Uterus (tissue), 2 donors: Measurements from ENCODE around the gene BRCC3.

Source experiments
- POLR2A ChIP-seq, 2 donors: fragments of 450-650 bp; IDR thresholded peaks; one replicate each; pipeline ENCODE4 v1.6.1; 2016; ENCODE audit warnings: antibody characterized with exemption in 2 of 2, mild to moderate bottlenecking in 1 of 2, moderate library complexity in 1 of 2
- TF ChIP-seq, protein P1 (sequence below), 4 experiments: fragments of 200-600 bp in 2 of 4; fragments of 450-650 bp in 2 of 4; sonication (generic) in 2 of 4; IDR thresholded peaks; one replicate each; pipeline ENCODE4 v1.5.1; 2016 to 2019; ENCODE audit warnings: antibody characterized with exemption in 4 of 4, mild to moderate bottlenecking in 2 of 4, moderate library complexity in 1 of 4

- TF ChIP-seq, protein P1, sequence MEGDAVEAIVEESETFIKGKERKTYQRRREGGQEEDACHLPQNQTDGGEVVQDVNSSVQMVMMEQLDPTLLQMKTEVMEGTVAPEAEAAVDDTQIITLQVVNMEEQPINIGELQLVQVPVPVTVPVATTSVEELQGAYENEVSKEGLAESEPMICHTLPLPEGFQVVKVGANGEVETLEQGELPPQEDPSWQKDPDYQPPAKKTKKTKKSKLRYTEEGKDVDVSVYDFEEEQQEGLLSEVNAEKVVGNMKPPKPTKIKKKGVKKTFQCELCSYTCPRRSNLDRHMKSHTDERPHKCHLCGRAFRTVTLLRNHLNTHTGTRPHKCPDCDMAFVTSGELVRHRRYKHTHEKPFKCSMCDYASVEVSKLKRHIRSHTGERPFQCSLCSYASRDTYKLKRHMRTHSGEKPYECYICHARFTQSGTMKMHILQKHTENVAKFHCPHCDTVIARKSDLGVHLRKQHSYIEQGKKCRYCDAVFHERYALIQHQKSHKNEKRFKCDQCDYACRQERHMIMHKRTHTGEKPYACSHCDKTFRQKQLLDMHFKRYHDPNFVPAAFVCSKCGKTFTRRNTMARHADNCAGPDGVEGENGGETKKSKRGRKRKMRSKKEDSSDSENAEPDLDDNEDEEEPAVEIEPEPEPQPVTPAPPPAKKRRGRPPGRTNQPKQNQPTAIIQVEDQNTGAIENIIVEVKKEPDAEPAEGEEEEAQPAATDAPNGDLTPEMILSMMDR (IDR thresholded peaks at IDR 0.05), result no peak
- peak; percentile 49 to 74 for TF ChIP-seq POLR2A (IDR thresholded peaks at IDR 0.05)
Measured at GRCh38 chrX:155026727-155027508, 44.4 kb upstream of the BRCC3 start, which contains the start of gene FUNDC2.
